COLO668 (cell line): Measurements from ENCODE around the gene ACVR1B.
A peak's percentile ranks its signal among the peaks of the same experiment; 100 is the strongest.

Experiments
- DNase-seq: peaks from one replicate; lab custom pipeline; 2025; ENCODE audit not compliant: unreplicated experiment; lab: John Stamatoyannopoulos, UW

The ACVR1B gene

GRCh38 chr12:52003591-52003990 is 52.1 kb downstream of the ACVR1B start:
- no peak for DNase-seq

- peak; percentile 57 for DNase-seq
Measured at GRCh38 chr12:52004042-52004648, 52.6 kb downstream of the ACVR1B start.

- DNase-seq: no peak
Measured at GRCh38 chr12:52005218-52005902, 53.9 kb downstream of the ACVR1B start.

GRCh38 chr12:52005903-52006703 is 54.6 kb downstream of the ACVR1B start:
- no peak for DNase-seq

GRCh38 chr12:52006726-52007157 is 55.2 kb downstream of the ACVR1B start, which contains the start of gene TAMALIN:
Gene TAMALIN (plus strand): TSS chr12:52006946. CDS start chr12:52007020, 74 bp downstream.
- peak; percentile 62 for DNase-seq

- DNase-seq: peak; percentile 38
Measured at GRCh38 chr12:52007158-52007921, 55.8 kb downstream of the ACVR1B start.

GRCh38 chr12:52007982-52008510 is 56.5 kb downstream of the ACVR1B start:
- no peak for DNase-seq

- DNase-seq: no peak
Measured at GRCh38 chr12:52009081-52009751, 57.7 kb downstream of the ACVR1B start.

GRCh38 chr12:52010152-52010622 is 58.7 kb downstream of the ACVR1B start:
- peak; percentile 24 for DNase-seq

GRCh38 chr12:52010692-52011601 is 59.4 kb downstream of the ACVR1B start:
- DNase-seq: peak; percentile 14

- no peak for DNase-seq
Measured at GRCh38 chr12:52011602-52012214, 60.2 kb downstream of the ACVR1B start.

- DNase-seq: no peak
Measured at GRCh38 chr12:52013626-52014310, 62.3 kb downstream of the ACVR1B start.

GRCh38 chr12:52014567-52015530 is 63.4 kb downstream of the ACVR1B start:
- no peak for DNase-seq

GRCh38 chr12:52015532-52016041 is 64.1 kb downstream of the ACVR1B start:
- no peak for DNase-seq

- DNase-seq: peak; percentile 75
Measured at GRCh38 chr12:52018433-52019112, 67.1 kb downstream of the ACVR1B start.

GRCh38 chr12:52019113-52019770 is 67.7 kb downstream of the ACVR1B start:
- peak; percentile 75 for DNase-seq
